NCI-H748 treated with DMSO at 0.1 percent for 48 hours (cell line): Measurements from ENCODE around the gene IRF2BPL.

ENCODE experiments used
- DNase-seq: peaks from one replicate; lab custom pipeline; 2025; lab: John Stamatoyannopoulos, UW

IRF2BPL gene

GRCh38 chr14:77028384-77029231, at the start of gene IRF2BPL:
Gene IRF2BPL, minus strand, starts transcription at chr14:77028708. Its CDS starts 916 bp downstream, at chr14:77027792.
- peak; percentile 96 for DNase-seq

GRCh38 chr14:77077040-77077439, 48.5 kb upstream of the IRF2BPL start:
- no peak for DNase-seq

GRCh38 chr14:77076113-77076631, 47.7 kb upstream of the IRF2BPL start:
- DNase-seq = no peak

- no peak for DNase-seq
Measured at GRCh38 chr14:77074969-77075368, 46.5 kb upstream of the IRF2BPL start.

- no peak for DNase-seq
Measured at GRCh38 chr14:77071938-77072388, 43.5 kb upstream of the IRF2BPL start.

- no peak for DNase-seq
Measured at GRCh38 chr14:77069551-77069950, 41.0 kb upstream of the IRF2BPL start.

GRCh38 chr14:77068517-77069200, 40.2 kb upstream of the IRF2BPL start:
- DNase-seq = no peak

GRCh38 chr14:77067632-77068516, 39.4 kb upstream of the IRF2BPL start:
- DNase-seq = peak; percentile 66

GRCh38 chr14:77066578-77067172, 38.2 kb upstream of the IRF2BPL start:
- DNase-seq = no peak

- DNase-seq = no peak
Measured at GRCh38 chr14:77065851-77066577, 37.5 kb upstream of the IRF2BPL start.

- no peak for DNase-seq
Measured at GRCh38 chr14:77064521-77065178, 36.1 kb upstream of the IRF2BPL start.

- no peak for DNase-seq
Measured at GRCh38 chr14:77063571-77064171, 35.2 kb upstream of the IRF2BPL start.

- DNase-seq = no peak
Measured at GRCh38 chr14:77062261-77062660, 33.8 kb upstream of the IRF2BPL start.

GRCh38 chr14:77061630-77062257, 33.2 kb upstream of the IRF2BPL start:
- no peak for DNase-seq

- DNase-seq = no peak
Measured at GRCh38 chr14:77059276-77059915, 30.9 kb upstream of the IRF2BPL start.

- DNase-seq = no peak
Measured at GRCh38 chr14:77058785-77059184, 30.3 kb upstream of the IRF2BPL start.

GRCh38 chr14:77058117-77058516, 29.6 kb upstream of the IRF2BPL start:
- no peak for DNase-seq

GRCh38 chr14:77055981-77056380, 27.5 kb upstream of the IRF2BPL start:
- no peak for DNase-seq

- DNase-seq = no peak
Measured at GRCh38 chr14:77055306-77055705, 26.8 kb upstream of the IRF2BPL start.
